ENCODE data around the gene TMEM117. TPM values are rescaled to one million over a fixed set of nuclear protein-coding genes. Genes with fewer than 3 reads are reported as not detected.

TMEM117 gene
- total RNA-seq, 1 donor from 2014 or later, result 12.4 TPM

- no peak for TF ChIP-seq CTCF (IDR thresholded peaks at IDR 0.05; ENCODE audit: insufficient read depth, low read length, poor library complexity, severe bottlenecking)
These were observed 424.7 kb downstream of the TMEM117 start for GRCh38 chr12:44260581-44260980.

GRCh38 chr12:44285321-44285960, 449.6 kb downstream of the TMEM117 start:
- no peak overlapping the region for H3K4me3 ChIP-seq (ENCODE audit: low read depth, low read length)
- DNase-seq (ENCODE audit: low read depth), result no peak
- no peaks in the 10 kb centered on the region for H3K27me3 ChIP-seq (ENCODE audit: control insufficient read depth, insufficient read depth, low read length)
- H3K36me3 ChIP-seq (ENCODE audit: control insufficient read depth, insufficient read depth, low read length), result no peaks in the 10 kb centered on the region
- no peak for TF ChIP-seq CTCF (IDR thresholded peaks at IDR 0.05; ENCODE audit: insufficient read depth, low read length, poor library complexity, severe bottlenecking)

More at GRCh38 chr12:44260581-44260980, 424.7 kb downstream of the TMEM117 start:
- no peaks in the 10 kb centered on the region for H3K27me3 ChIP-seq (ENCODE audit: control insufficient read depth, insufficient read depth, low read length)
- H3K4me3 ChIP-seq (ENCODE audit: low read depth, low read length), result no peak overlapping the region
- no peak for DNase-seq (ENCODE audit: low read depth)
- no peaks in the 10 kb centered on the region for H3K36me3 ChIP-seq (ENCODE audit: control insufficient read depth, insufficient read depth, low read length)

- Histone ChIP-seq H3K4me3 (ENCODE audit: low read depth, low read length) (no peak overlapping the region), H3K27me3 (ENCODE audit: control insufficient read depth, insufficient read depth, low read length) (no peaks in the 10 kb centered on the region), H3K36me3 (ENCODE audit: control insufficient read depth, insufficient read depth, low read length) (no peaks in the 10 kb centered on the region)
- no peak for TF ChIP-seq CTCF (IDR thresholded peaks at IDR 0.05; ENCODE audit: insufficient read depth, low read length, poor library complexity, severe bottlenecking)
- no peak for DNase-seq (ENCODE audit: low read depth)
These were observed 450.5 kb downstream of the TMEM117 start for GRCh38 chr12:44286336-44286735.

- TF ChIP-seq CTCF (IDR thresholded peaks at IDR 0.05; ENCODE audit: insufficient read depth, low read length, poor library complexity, severe bottlenecking), result no peak
- H3K4me3 ChIP-seq (ENCODE audit: low read depth, low read length), result no peak overlapping the region
- no peaks in the 10 kb centered on the region for H3K27me3 ChIP-seq (ENCODE audit: control insufficient read depth, insufficient read depth, low read length)
- no peaks in the 10 kb centered on the region for H3K36me3 ChIP-seq (ENCODE audit: control insufficient read depth, insufficient read depth, low read length)
- no peak for DNase-seq (ENCODE audit: low read depth)
These were observed 451.1 kb downstream of the TMEM117 start for GRCh38 chr12:44286821-44287505.

- Histone ChIP-seq H3K27me3 (ENCODE audit: control insufficient read depth, insufficient read depth, low read length) (no peaks in the 10 kb centered on the region), H3K4me3 (ENCODE audit: low read depth, low read length) (no peak overlapping the region), H3K36me3 (ENCODE audit: control insufficient read depth, insufficient read depth, low read length) (no peaks in the 10 kb centered on the region)
- DNase-seq (ENCODE audit: low read depth), result no peak
- TF ChIP-seq CTCF (IDR thresholded peaks at IDR 0.05; ENCODE audit: insufficient read depth, low read length, poor library complexity, severe bottlenecking), result no peak
These were observed 451.7 kb downstream of the TMEM117 start for GRCh38 chr12:44287545-44287944.

Data from kidney epithelial cell (primary cell).